ENCODE results near the gene SMCHD1. TPM values are rescaled to one million over a fixed set of nuclear protein-coding genes. Genes with fewer than 3 reads are reported as not detected.

SMCHD1 gene
- total RNA-seq, 1 donor from 2014 or later, result 29.7 TPM

GRCh38 chr18:2843146-2843545, 187.6 kb downstream of the SMCHD1 start:
- Histone ChIP-seq H4K20me1 (ENCODE audit: insufficient read depth, low read length) (no peaks in the 10 kb centered on the region), H3K4me3 (ENCODE audit: insufficient read depth, low read depth, low read length) (no peak overlapping the region), H3K9ac (ENCODE audit: low read length) (no peak overlapping the region), H3K27me3 (ENCODE audit: insufficient read depth, low read length) (peaks cover 16% of the 10 kb centered on the region), H2AFZ (ENCODE audit: low read depth, low read length) (no peak overlapping the region), H3K4me2 (ENCODE audit: low read length) (no peak overlapping the region), H3K36me3 (ENCODE audit: insufficient read depth, low read length) (no peaks in the 10 kb centered on the region), H3K9me3 (ENCODE audit: insufficient read depth, low read depth, low read length) (no peaks in the 10 kb centered on the region), H3K79me2 (ENCODE audit: insufficient read depth, low read length) (no peaks in the 10 kb centered on the region), H3K27ac (ENCODE audit: low read depth, low read length) (no peak overlapping the region), H3K4me1 (ENCODE audit: insufficient read depth, low read length) (peaks cover 6% of the 10 kb centered on the region)
- Mint-ChIP-seq H3K4me1 (ENCODE audit: low read depth, unreplicated experiment) (no peaks in the 10 kb centered on the region), H3K36me3 (ENCODE audit: low read depth, unreplicated experiment) (peaks cover 5% of the 10 kb centered on the region), H3K9me3 (ENCODE audit: unreplicated experiment) (peaks cover 12% of the 10 kb centered on the region), H3K4me3 (ENCODE audit: unreplicated experiment) (no peak overlapping the region), H3K27ac (ENCODE audit: unreplicated experiment) (no peak overlapping the region), H3K27me3 (ENCODE audit: low read depth, unreplicated experiment) (peaks cover 4% of the 10 kb centered on the region)
- TF ChIP-seq EZH2 (IDR thresholded peaks at IDR 0.05; ENCODE audit: insufficient read depth, low read length), result no peak
- TF ChIP-seq, protein P1, sequence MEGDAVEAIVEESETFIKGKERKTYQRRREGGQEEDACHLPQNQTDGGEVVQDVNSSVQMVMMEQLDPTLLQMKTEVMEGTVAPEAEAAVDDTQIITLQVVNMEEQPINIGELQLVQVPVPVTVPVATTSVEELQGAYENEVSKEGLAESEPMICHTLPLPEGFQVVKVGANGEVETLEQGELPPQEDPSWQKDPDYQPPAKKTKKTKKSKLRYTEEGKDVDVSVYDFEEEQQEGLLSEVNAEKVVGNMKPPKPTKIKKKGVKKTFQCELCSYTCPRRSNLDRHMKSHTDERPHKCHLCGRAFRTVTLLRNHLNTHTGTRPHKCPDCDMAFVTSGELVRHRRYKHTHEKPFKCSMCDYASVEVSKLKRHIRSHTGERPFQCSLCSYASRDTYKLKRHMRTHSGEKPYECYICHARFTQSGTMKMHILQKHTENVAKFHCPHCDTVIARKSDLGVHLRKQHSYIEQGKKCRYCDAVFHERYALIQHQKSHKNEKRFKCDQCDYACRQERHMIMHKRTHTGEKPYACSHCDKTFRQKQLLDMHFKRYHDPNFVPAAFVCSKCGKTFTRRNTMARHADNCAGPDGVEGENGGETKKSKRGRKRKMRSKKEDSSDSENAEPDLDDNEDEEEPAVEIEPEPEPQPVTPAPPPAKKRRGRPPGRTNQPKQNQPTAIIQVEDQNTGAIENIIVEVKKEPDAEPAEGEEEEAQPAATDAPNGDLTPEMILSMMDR (IDR thresholded peaks at IDR 0.05; ENCODE audit: insufficient read depth, low read depth, low read length), result no peak
- no peak for DNase-seq (ENCODE audit: low read depth)
- no peak for FAIRE-seq

- H3K27me3 Mint-ChIP-seq (ENCODE audit: low read depth, unreplicated experiment), result peaks cover 4% of the 10 kb centered on the region
- H3K4me1 Mint-ChIP-seq (ENCODE audit: low read depth, unreplicated experiment), result no peaks in the 10 kb centered on the region
- Histone ChIP-seq H3K4me2 (ENCODE audit: low read length) (no peak overlapping the region), H3K27ac (ENCODE audit: low read depth, low read length) (no peak overlapping the region), H3K79me2 (ENCODE audit: insufficient read depth, low read length) (no peaks in the 10 kb centered on the region), H4K20me1 (ENCODE audit: insufficient read depth, low read length) (no peaks in the 10 kb centered on the region), H3K9me3 (ENCODE audit: insufficient read depth, low read depth, low read length) (no peaks in the 10 kb centered on the region), H2AFZ (ENCODE audit: low read depth, low read length) (no peak overlapping the region), H3K4me1 (ENCODE audit: insufficient read depth, low read length) (peaks cover 6% of the 10 kb centered on the region), H3K27me3 (ENCODE audit: insufficient read depth, low read length) (peaks cover 27% of the 10 kb centered on the region), H3K36me3 (ENCODE audit: insufficient read depth, low read length) (no peaks in the 10 kb centered on the region), H3K9ac (ENCODE audit: low read length) (no peak overlapping the region), H3K4me3 (ENCODE audit: insufficient read depth, low read depth, low read length) (no peak overlapping the region)
- no peak overlapping the region for H3K4me3 Mint-ChIP-seq (ENCODE audit: unreplicated experiment)
- no peak overlapping the region for H3K27ac Mint-ChIP-seq (ENCODE audit: unreplicated experiment)
- no peaks in the 10 kb centered on the region for H3K9me3 Mint-ChIP-seq (ENCODE audit: unreplicated experiment)
- FAIRE-seq, result no peak
- no peaks in the 10 kb centered on the region for H3K36me3 Mint-ChIP-seq (ENCODE audit: low read depth, unreplicated experiment)
- DNase-seq (ENCODE audit: low read depth), result no peak
- no peak for TF ChIP-seq EZH2 (IDR thresholded peaks at IDR 0.05; ENCODE audit: insufficient read depth, low read length)
- TF ChIP-seq, protein P1 (IDR thresholded peaks at IDR 0.05; ENCODE audit: insufficient read depth, low read depth, low read length), result no peak
Measured at GRCh38 chr18:2845172-2845571, 189.6 kb downstream of the SMCHD1 start.

- FAIRE-seq (no peak), DNase-seq (ENCODE audit: low read depth) (peak; percentile 32)
- Mint-ChIP-seq H3K4me3 (ENCODE audit: unreplicated experiment) (peak within 1 kb of the TSS; percentile 88), H3K9me3 (ENCODE audit: unreplicated experiment) (no peaks in the 10 kb centered on the region), H3K4me1 (ENCODE audit: low read depth, unreplicated experiment) (peaks cover 5% of the 10 kb centered on the region), H3K27me3 (ENCODE audit: low read depth, unreplicated experiment) (peaks cover 4% of the 10 kb centered on the region), H3K27ac (ENCODE audit: unreplicated experiment) (peak within 1 kb of the TSS; percentile 77), H3K36me3 (ENCODE audit: low read depth, unreplicated experiment) (no peaks in the 10 kb centered on the region)
- peak within 1 kb of the TSS; percentile 84 for H2AFZ ChIP-seq (ENCODE audit: low read depth, low read length)
- H4K20me1 ChIP-seq (ENCODE audit: insufficient read depth, low read length), result no peaks in the 10 kb centered on the region
- no peaks in the 10 kb centered on the region for H3K36me3 ChIP-seq (ENCODE audit: insufficient read depth, low read length)
- H3K27ac ChIP-seq (ENCODE audit: low read depth, low read length), result peak within 1 kb of the TSS; percentile 19
- peaks cover 6% of the 10 kb centered on the region for H3K4me1 ChIP-seq (ENCODE audit: insufficient read depth, low read length)
- H3K9me3 ChIP-seq (ENCODE audit: insufficient read depth, low read depth, low read length), result no peaks in the 10 kb centered on the region
- H3K4me3 ChIP-seq (ENCODE audit: insufficient read depth, low read depth, low read length), result peak within 1 kb of the TSS; percentile 56
- peak within 1 kb of the TSS; percentile 86 for H3K4me2 ChIP-seq (ENCODE audit: low read length)
- no peaks in the 10 kb centered on the region for H3K79me2 ChIP-seq (ENCODE audit: insufficient read depth, low read length)
- peaks cover 23% of the 10 kb centered on the region for H3K27me3 ChIP-seq (ENCODE audit: insufficient read depth, low read length)
- H3K9ac ChIP-seq (ENCODE audit: low read length), result peak within 1 kb of the TSS; percentile 75
- no peak for TF ChIP-seq EZH2 (IDR thresholded peaks at IDR 0.05; ENCODE audit: insufficient read depth, low read length)
- TF ChIP-seq, protein P1 (IDR thresholded peaks at IDR 0.05; ENCODE audit: insufficient read depth, low read depth, low read length), result no peak
Measured at GRCh38 chr18:2846636-2847316, 191.2 kb downstream of the SMCHD1 start, which contains the start of gene EMILIN2. Gene EMILIN2 (plus strand): TSS chr18:2847006. CDS start chr18:2847189, 183 bp downstream.
